ENCODE data around the gene NCK2.

- no peak for TF ChIP-seq POLR2A (IDR thresholded peaks at IDR 0.05)
- TF ChIP-seq CTCF (IDR thresholded peaks at IDR 0.05): no peak
- TF ChIP-seq POLR2AphosphoS5 (IDR thresholded peaks at IDR 0.05; ENCODE audit: insufficient read depth in 1 of 2, low read depth in 1 of 2): no peak
These were observed 130.5 kb downstream of the NCK2 start for GRCh38 chr2:105875241-105875640.

Measured in vagina (tissue), 2 donors.